Measurements from ENCODE around the gene CLTCL1.

GRCh38 chr22:19169947-19170318 is 121.6 kb downstream of the CLTCL1 start:
- no peak for TF ChIP-seq CTCF (IDR thresholded peaks at IDR 0.05)
- TF ChIP-seq POLR2A (IDR thresholded peaks at IDR 0.05): no peak
- no peak for TF ChIP-seq POLR2AphosphoS5 (IDR thresholded peaks at IDR 0.05; ENCODE audit: insufficient read depth in 1 of 2, low read depth in 1 of 2)
